Glomerular endothelial cell (primary cell): Measurements from ENCODE around the gene WDR36. TPM values are rescaled to one million over a fixed set of nuclear protein-coding genes. Genes with fewer than 3 reads are reported as not detected.
A peak's percentile ranks its signal among the peaks of the same experiment; 100 is the strongest.

Experiments used
- DNase-seq: peaks from one replicate; pipeline ENCODE4 v3.0.0-alpha.2; 2011; ENCODE audit warnings: low read depth, low spot score; ENCODE audit errors: extremely low read depth
- total RNA-seq: library from RNA; depleted of rRNA; stranded (reverse); fragments of >200 nt; gene quantifications from 2 replicates; pipeline ENCODE4 v1.2.3, GENCODE V29; 2015

The WDR36 gene
- total RNA-seq: 26.3 and 28.0 TPM in 2 replicates

- peak; percentile 77 for DNase-seq
Observed at GRCh38 chr5:111092062-111092853, at the start of gene WDR36. Gene WDR36, plus strand, starts transcription at chr5:111092348. Its CDS starts 109 bp downstream, at chr5:111092457.

GRCh38 chr5:111043712-111044506 is 48.2 kb upstream of the WDR36 start:
- no peak for DNase-seq

DNA sequence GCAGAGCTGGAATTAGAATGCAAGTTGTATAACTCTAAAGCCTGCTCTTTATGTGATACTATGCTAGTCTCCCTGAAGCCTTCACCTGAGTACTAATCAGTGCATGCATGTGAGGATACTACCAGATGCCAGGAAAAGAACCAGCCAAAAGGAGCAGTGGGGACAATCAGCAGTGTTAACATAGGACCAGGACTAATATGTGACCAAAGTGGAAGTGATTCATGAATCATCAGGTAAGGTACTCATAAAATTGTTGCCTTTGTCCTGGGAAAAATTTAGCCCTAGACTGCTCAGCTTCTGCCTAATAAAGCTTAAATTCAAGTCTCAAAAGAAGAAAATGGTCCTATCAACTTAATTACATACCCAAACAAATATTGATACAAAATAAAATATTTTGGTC is 34.1 kb upstream of the WDR36 start:
- DNase-seq: no peak

DNA sequence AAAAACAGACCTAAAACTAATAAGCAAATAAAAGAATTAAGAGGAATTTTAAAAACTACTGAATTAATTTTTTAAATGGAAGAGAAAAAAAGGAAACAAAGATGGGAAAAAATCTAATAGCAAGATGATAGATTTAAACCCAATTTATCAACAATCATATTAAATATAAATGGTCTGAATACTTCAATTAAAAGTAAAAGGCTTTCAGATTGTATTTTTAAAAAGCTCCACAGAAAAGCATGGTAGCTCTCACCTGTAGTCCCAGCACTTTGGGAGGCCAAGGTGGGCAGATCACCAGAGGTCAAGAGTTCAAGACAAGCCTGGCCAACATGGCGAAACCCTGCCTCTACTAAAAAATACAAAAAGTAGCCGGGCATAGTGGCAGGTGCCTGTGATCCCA is 32.0 kb upstream of the WDR36 start:
- DNase-seq: no peak

GRCh38 chr5:111061618-111062017 is 30.5 kb upstream of the WDR36 start:
- DNase-seq: no peak

DNA sequence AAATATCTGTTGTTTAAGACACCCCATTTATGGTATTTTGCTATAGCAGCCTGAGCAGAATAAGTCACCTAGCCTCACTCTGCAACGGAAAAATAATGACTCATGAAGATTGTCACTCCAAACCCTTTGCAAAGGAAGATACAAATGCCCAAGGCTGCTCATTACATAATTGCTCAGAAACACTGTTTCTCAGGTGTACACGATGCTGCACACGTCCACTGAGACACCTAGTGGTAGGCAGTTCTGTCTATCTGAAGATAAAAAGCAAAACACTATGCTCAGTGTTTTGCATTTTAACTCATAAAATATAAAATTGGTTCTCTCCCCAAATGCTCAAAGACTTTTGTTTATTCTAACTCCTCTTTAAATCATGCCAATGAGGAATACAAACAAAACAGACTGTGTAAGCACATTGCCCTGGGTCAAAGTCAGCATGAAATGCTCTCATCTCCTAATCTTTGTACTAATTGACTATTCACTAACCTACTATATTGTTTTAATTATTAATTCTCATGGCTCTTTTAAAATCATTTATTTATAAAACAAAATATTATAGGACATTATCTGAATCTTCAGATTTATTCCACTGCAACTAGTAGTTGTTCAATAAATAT is 28.3 kb upstream of the WDR36 start:
- DNase-seq: no peak

- DNase-seq: peak; percentile 60
Observed at GRCh38 chr5:111066261-111066938, 25.7 kb upstream of the WDR36 start.

- no peak for DNase-seq
Observed at GRCh38 chr5:111068213-111068612, 23.9 kb upstream of the WDR36 start.

DNA sequence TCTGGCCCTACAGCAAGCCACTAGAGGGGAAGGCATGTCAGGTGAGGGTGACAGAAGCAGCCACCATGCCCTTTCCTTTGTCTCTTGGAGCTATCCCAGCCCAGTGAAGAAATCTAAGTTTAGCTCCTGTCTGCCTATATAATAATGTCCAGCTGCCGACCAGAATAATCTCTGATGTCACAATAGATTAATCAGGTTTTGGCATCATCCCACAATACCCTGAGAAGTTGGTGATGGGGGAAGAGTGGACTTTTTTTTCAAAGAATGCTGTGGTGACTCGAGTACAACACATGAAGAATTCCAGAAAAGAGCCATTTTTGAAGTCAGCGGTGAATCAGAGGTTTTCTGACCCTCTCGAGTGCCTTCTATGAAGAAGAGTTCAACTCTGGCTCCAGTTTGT is 22.3 kb upstream of the WDR36 start:
- no peak for DNase-seq

- DNase-seq: no peak
Observed at GRCh38 chr5:111070272-111071134, 21.6 kb upstream of the WDR36 start.

DNA sequence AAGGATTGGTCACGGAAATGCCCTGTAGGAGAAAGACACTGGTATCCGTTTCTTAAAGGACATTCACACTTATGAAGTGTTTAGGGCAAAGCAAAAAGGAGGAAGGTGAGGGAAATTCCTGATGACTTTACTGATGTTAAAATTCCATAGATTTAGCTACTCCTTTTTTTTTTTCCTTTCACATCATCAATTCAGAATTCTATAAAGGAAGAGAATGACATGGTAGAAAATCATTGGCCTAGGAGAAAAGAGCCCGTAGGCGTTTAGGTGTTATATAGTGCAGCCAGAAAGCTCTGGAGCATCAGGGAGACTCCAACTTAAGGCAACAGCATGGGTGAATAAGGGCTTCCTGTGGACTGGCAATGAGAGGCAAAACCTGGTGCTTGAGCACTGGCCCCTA is 20.7 kb upstream of the WDR36 start, which contains the start of gene TSLP:
TSS of gene TSLP (plus strand) at position 301 of the 400 bp plus-strand sequence. CDS start 178 bp downstream, outside the sequence.
- DNase-seq: no peak

GRCh38 chr5:111072949-111073682 is 19.0 kb upstream of the WDR36 start:
- DNase-seq: no peak

- DNase-seq: no peak
Observed at GRCh38 chr5:111074244-111074643, 17.9 kb upstream of the WDR36 start.

GRCh38 chr5:111075520-111075919 is 16.6 kb upstream of the WDR36 start:
- no peak for DNase-seq

DNA sequence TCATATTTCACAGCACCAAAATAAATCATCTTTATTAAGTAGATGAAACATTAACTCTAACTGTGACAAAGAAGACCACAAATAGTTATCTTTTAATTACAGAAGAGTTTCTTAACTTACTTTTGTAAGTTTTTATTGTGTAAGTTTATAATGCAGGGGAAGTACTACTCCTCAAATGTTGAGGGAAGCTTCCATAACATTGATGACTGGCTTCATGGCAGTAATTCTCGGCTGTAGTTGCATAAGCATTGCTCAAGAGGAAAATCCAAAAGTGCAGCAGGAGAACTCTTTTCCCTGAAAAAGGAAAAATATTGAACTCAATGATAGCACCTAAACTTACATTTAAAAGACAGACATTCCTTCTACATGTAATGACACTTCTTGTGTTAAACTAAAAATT is 16.1 kb upstream of the WDR36 start:
- no peak for DNase-seq

DNA sequence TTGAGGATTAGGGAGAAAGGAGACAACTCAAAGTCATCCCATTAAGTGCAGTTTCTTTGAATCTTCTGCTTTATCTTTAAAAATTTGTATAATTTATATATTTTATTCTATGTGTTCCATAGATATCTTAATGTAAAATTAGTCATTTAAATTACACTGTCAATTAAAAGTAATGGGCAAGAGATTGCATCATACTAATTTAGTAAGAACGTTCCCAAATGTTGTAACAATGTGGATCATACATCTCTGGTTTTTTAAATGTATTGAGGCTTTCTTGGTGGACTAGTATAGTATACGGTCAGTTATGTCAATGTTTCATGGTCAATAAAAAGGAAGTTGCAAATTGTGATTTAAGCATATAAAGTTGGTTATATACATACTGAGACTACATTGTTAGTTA is 14.5 kb upstream of the WDR36 start:
- no peak for DNase-seq

DNA sequence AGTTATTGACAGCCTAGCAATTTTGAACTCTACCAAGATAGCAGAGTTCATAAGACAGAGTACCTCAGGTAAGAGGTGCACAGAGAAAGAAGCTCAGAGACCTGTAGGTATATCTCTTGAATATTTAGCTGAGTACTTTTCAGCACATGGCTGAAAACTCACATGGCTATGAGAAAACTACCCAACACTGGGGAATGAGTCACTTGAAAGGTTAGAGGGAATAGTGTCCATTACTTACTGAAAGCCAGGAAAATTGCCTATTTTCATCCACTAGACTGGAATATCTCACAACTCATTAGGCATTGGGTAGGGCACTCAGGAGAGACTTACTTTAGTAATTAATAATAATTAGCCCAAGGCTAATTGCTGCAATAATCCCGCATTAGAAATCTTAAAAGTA is 12.3 kb upstream of the WDR36 start:
- no peak for DNase-seq

GRCh38 chr5:111083323-111083722 is 8.8 kb upstream of the WDR36 start:
- DNase-seq: no peak

GRCh38 chr5:111095982-111096381 is 3.8 kb downstream of the WDR36 start:
- DNase-seq: no peak
